Esophagus muscularis mucosa (tissue), 4 donors: ENCODE measurements around the gene ZNF154. TPM values are rescaled to one million over a fixed set of nuclear protein-coding genes. Genes with fewer than 3 reads are reported as not detected.

Experiments
- DNase-seq: peaks from one replicate; pipeline ENCODE4 v3.0.0-alpha.2; 2017; ENCODE audit errors: extremely low spot score
- H3K27ac ChIP-seq, 4 donors: fragments of 200-600 bp; sonication (generic); replicated peaks in 1 of 4; 1 replicate in 3 of 4; 2 replicates in 1 of 4; pipeline ENCODE4 v1.5.1; 2016 to 2019; ENCODE audit warnings: mild to moderate bottlenecking in 1 of 4
- H3K27me3 ChIP-seq, 4 donors: fragments of 200-600 bp; sonication (generic); one replicate each; pipeline versions ENCODE4 v1.5.1 to v1.6.0; 2016 to 2019
- H3K36me3 ChIP-seq, 4 donors: fragments of 200-600 bp; sonication (generic); one replicate each; pipeline ENCODE4 v1.5.1; 2016 to 2019
- H3K4me1 ChIP-seq, 4 donors: fragments of 200-600 bp; sonication (generic); one replicate each; pipeline ENCODE4 v1.5.1; 2016 to 2019
- H3K4me3 ChIP-seq, 4 donors: fragments of 200-600 bp; sonication (generic); 1 replicate in 2 of 4; 2 replicates in 2 of 4; pipeline ENCODE4 v1.5.1; 2016 to 2019; ENCODE audit warnings: mild to moderate bottlenecking in 4 of 4, moderate library complexity in 1 of 4
- H3K9me3 ChIP-seq, 4 donors: fragments of 200-600 bp; sonication (generic); 1 replicate in 3 of 4; 2 replicates in 1 of 4; pipeline ENCODE4 v1.5.1; 2016 to 2019
- EP300 ChIP-seq: sonication (generic); formaldehyde crosslinking; IDR thresholded peaks from one replicate; pipeline ENCODE4 v1.6.1; 2017; ENCODE audit warnings: antibody characterized with exemption
- POLR2A ChIP-seq: fragments of 450-650 bp; IDR thresholded peaks from one replicate; pipeline ENCODE4 v1.6.1; 2017; ENCODE audit warnings: antibody characterized with exemption, moderate library complexity, mild to moderate bottlenecking, low read depth
- POLR2AphosphoS5 ChIP-seq, 2 donors: sonication (generic); formaldehyde crosslinking; IDR thresholded peaks; one replicate each; pipeline ENCODE4 v1.6.1; 2017; ENCODE audit warnings: antibody characterized with exemption in 2 of 2
- WGBS: methylation state at CpG from one replicate; pipeline ENCODE4 v1.1.5; 2018; 5-methylcytosine and 5-hydroxymethylcytosine counted together
- intact Hi-C: fragments of 100-400 bp; cut with DNase I; formaldehyde crosslinking; loops from one replicate; pipeline ENCODE4 v1.15.1; 2023
- total RNA-seq, 4 donors: library from RNA; depleted of rRNA; stranded (reverse); fragments of >200 nt; gene quantifications; one replicate each; pipeline versions ENCODE4 v1.1.0 to v1.2.1, GENCODE V29; 2016
- TF ChIP-seq, protein P1 (sequence below), 3 experiments: fragments of 200-600 bp in 2 of 3; fragments of 450-650 bp in 1 of 3; sonication (generic) in 2 of 3; IDR thresholded peaks; one replicate each; pipeline ENCODE4 v1.5.1; 2017 to 2019; ENCODE audit warnings: antibody characterized with exemption in 3 of 3, mild to moderate bottlenecking in 2 of 3, moderate library complexity in 1 of 3

The ZNF154 gene
- total RNA-seq, 4 donors from 2014 or later = 5.0 to 8.7 (median 7.1) TPM

DNA sequence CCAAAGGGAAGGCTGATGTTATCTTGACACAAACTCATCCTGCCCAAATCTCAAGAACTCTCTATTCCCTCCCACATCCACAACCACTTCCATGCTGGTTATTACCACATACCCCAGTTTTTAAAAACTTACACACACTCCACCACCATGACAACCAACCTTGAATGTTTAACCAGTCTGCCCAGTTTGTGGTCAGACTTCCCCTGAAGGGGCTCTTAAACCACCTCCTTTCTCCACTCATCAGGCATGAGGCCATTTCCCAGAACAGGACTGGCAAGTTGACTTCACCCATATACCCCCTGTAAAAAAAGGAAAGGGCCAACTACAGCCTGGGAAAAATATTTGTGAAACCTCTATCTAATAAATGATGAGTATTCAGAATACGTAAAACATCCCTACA is 52.7 kb downstream of the ZNF154 start:
- peak; percentile 39 for DNase-seq
- Histone ChIP-seq H3K4me3 (no peak overlapping the region), H3K27me3 (peaks cover 0 to 4% (median 0%) of the 10 kb centered on the region in 4 donors), H3K27ac (no peak overlapping the region), H3K4me1 (peaks cover 0 to 3% (median 0%) of the 10 kb centered on the region in 4 donors), H3K9me3 (peaks cover 0 to 3% (median 0%) of the 10 kb centered on the region in 4 donors), H3K36me3 (no peaks in the 10 kb centered on the region)
- TF ChIP-seq EP300 (no peak), POLR2A (no peak), POLR2AphosphoS5 (IDR thresholded peaks at IDR 0.05) (no peak)
- TF ChIP-seq, protein P1, sequence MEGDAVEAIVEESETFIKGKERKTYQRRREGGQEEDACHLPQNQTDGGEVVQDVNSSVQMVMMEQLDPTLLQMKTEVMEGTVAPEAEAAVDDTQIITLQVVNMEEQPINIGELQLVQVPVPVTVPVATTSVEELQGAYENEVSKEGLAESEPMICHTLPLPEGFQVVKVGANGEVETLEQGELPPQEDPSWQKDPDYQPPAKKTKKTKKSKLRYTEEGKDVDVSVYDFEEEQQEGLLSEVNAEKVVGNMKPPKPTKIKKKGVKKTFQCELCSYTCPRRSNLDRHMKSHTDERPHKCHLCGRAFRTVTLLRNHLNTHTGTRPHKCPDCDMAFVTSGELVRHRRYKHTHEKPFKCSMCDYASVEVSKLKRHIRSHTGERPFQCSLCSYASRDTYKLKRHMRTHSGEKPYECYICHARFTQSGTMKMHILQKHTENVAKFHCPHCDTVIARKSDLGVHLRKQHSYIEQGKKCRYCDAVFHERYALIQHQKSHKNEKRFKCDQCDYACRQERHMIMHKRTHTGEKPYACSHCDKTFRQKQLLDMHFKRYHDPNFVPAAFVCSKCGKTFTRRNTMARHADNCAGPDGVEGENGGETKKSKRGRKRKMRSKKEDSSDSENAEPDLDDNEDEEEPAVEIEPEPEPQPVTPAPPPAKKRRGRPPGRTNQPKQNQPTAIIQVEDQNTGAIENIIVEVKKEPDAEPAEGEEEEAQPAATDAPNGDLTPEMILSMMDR (IDR thresholded peaks at IDR 0.05) = no peak
- WGBS = 70% methylated on average over 1 of the region's 1 CpG
- intact Hi-C loops = no loop called here

DNA sequence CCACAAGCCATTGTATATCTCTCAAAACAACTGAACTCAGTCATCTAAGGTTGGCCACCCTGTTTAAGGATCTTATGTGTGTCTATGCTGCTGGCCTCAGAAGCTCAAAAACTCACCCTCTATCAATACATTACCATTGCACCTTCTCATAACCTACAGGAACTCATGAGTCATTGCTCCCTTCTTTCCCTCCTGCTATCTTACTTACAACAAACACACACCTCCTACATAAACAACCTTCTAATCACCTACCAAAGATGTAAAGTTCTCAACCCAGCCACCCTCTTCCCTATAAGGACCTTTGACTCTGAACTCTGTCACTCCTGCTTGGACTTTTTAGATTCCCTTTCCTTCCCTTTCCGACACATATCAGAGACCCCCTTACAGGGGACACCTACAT is 53.6 kb downstream of the ZNF154 start:
- Histone ChIP-seq H3K36me3 (no peaks in the 10 kb centered on the region), H3K27me3 (peaks cover 0 to 4% (median 0%) of the 10 kb centered on the region in 4 donors), H3K4me1 (peaks cover 0 to 3% (median 0%) of the 10 kb centered on the region in 4 donors), H3K27ac (no peak overlapping the region), H3K4me3 (no peak overlapping the region), H3K9me3 (peaks cover 0 to 3% (median 0%) of the 10 kb centered on the region in 4 donors)
- no peak for TF ChIP-seq EP300
- TF ChIP-seq POLR2AphosphoS5 (IDR thresholded peaks at IDR 0.05) = no peak
- TF ChIP-seq POLR2A = no peak
- TF ChIP-seq, protein P1 (IDR thresholded peaks at IDR 0.05) = no peak
- peak; percentile 37 for DNase-seq
- 100% methylated on average over 1 of the region's 1 CpG for WGBS
- intact Hi-C loops = no loop called here

DNA sequence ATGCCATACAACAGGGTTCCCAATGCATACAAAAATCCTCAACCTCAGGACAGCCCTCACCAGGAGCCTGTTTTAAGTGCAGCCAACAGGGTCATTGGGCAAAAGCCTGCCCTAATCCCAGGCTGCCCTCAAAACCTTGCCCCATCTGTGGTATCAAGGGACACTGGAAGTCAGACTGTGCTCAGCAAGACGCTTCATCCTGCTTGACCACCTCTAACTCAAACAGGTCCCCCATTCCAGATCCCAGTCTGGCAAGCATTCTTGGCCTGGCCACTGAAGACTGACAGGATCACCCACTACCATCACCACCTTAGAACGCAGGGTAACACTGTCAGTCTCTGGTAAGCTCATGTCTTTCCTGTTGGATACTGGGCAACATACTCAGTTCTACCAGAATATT is 55.3 kb downstream of the ZNF154 start:
- intact Hi-C loops = no loop called here
- TF ChIP-seq POLR2A (no peak), EP300 (no peak), POLR2AphosphoS5 (IDR thresholded peaks at IDR 0.05) (no peak)
- TF ChIP-seq, protein P1 (IDR thresholded peaks at IDR 0.05) = no peak

DNA sequence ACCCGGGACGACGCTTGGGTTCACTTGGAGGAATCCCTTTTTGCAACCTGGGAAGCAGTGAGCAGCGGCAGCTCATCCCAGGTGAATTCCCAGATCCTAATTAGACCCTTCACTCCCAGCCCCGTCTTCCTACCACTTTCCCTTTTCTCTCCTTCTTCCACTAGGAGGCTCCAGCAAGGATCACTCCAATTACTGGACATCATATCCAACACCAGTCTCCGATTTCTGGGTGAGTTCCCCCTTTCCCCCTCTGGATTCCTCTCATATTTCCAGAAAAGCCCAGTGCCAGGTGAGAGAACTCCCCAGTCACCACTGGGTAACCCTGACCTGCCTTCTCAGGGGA is 57.4 kb downstream of the ZNF154 start:
- peaks cover 0 to 11% (median 2%) of the 10 kb centered on the region in 4 donors for H3K9me3 ChIP-seq
- TF ChIP-seq EP300 = no peak
- no peak for TF ChIP-seq POLR2AphosphoS5 (IDR thresholded peaks at IDR 0.05)
- no peak for TF ChIP-seq POLR2A
- TF ChIP-seq, protein P1 (IDR thresholded peaks at IDR 0.05) = no peak
- peaks cover 0 to 4% (median 0%) of the 10 kb centered on the region in 4 donors for H3K27me3 ChIP-seq
- 51% methylated on average over 6 of the region's 6 CpGs for WGBS
- H3K4me3 ChIP-seq = peak overlapping the region in 1 of 4 donors; percentile 9
- no peak overlapping the region for H3K27ac ChIP-seq
- intact Hi-C loops = no loop called here
- H3K4me1 ChIP-seq = peaks cover 0 to 3% (median 0%) of the 10 kb centered on the region in 4 donors
- no peaks in the 10 kb centered on the region for H3K36me3 ChIP-seq
- DNase-seq = peak; percentile 37

More for the DNA sequence above, 55.3 kb downstream of the ZNF154 start:
- Histone ChIP-seq H3K9me3 (peaks cover 0 to 3% (median 0%) of the 10 kb centered on the region in 4 donors), H3K27ac (no peak overlapping the region), H3K4me3 (no peak overlapping the region), H3K36me3 (no peaks in the 10 kb centered on the region), H3K4me1 (peaks cover 0 to 3% (median 0%) of the 10 kb centered on the region in 4 donors), H3K27me3 (peaks cover 0 to 4% (median 0%) of the 10 kb centered on the region in 4 donors)
- WGBS = 94% methylated on average over 2 of the region's 2 CpGs
- peak; percentile 37 for DNase-seq
